IMR-90 (cell line): ENCODE data around the gene ANKFN1. TPM values are rescaled to one million over a fixed set of nuclear protein-coding genes. Genes with fewer than 3 reads are reported as not detected.

Source experiments
- ATAC-seq: fragments of 200-7000 bp; cut with Tn5 transposase; 2 replicates; pipeline ENCODE4 v1.9.1; 2020; ENCODE audit warnings: low read depth, mild to moderate bottlenecking, moderate library complexity
- Bru-seq: library from RNA; stranded (reverse); fragments of 400-500 nt; gene quantifications from one replicate; lab custom pipeline; 2021; lab: Mats Ljungman, UMichigan
- BruChase-seq, 2 experiments: library from RNA; stranded (reverse); fragments of 400-500 nt; gene quantifications; one replicate each; lab custom pipeline; 2021; lab: Mats Ljungman, UMichigan
- BruUV-seq: library from RNA; stranded (reverse); fragments of 400-500 nt; replicated peaks from 2 replicates; lab custom pipeline; 2021; lab: Mats Ljungman, UMichigan
- CTCF ChIA-PET: fragments of 300-600 bp; formaldehyde crosslinking; extraction: SDS; loops from one replicate; lab custom pipeline; 2021; ENCODE audit warnings: antibody characterized with exemption; lab: Yijun Ruan, JAX
- POLR2A ChIA-PET: fragments of 300-600 bp; sonication (Branson Sonifier 250); formaldehyde crosslinking; loops from one replicate; lab custom pipeline; 2022; ENCODE audit warnings: antibody characterized with exemption; ENCODE audit not compliant: unreplicated experiment; lab: Charles Lee
- DNase-seq: peaks from one replicate; pipeline ENCODE4 v3.0.0; 2013
- H2AFZ ChIP-seq: replicated peaks from 2 replicates; pipeline ENCODE3; 2013; ENCODE audit warnings: low read length, mild to moderate bottlenecking; ENCODE audit not compliant: poor library complexity
- H2AK5ac ChIP-seq: 2 replicates; pipeline ENCODE4 v1.6.1; 2013; ENCODE audit warnings: low read depth, low read length, inconsistent platforms
- H2AK9ac ChIP-seq: replicated peaks from 2 replicates; pipeline ENCODE3; 2013; ENCODE audit warnings: mild to moderate bottlenecking, low read depth, low read length, moderate library complexity; ENCODE audit not compliant: poor library complexity
- H2BK120ac ChIP-seq: 2 replicates; pipeline ENCODE4 v1.6.1; 2013; ENCODE audit warnings: low read depth, low read length, inconsistent platforms
- H2BK15ac ChIP-seq: 3 replicates; pipeline ENCODE4 v1.6.1; 2013; ENCODE audit warnings: low read depth, low read length, inconsistent platforms
- H2BK20ac ChIP-seq: 2 replicates; pipeline ENCODE4 v1.6.1; 2013; ENCODE audit warnings: low read depth, mild to moderate bottlenecking, inconsistent platforms, low read length, moderate library complexity
- H2BK5ac ChIP-seq: 2 replicates; pipeline ENCODE4 v1.6.1; 2013; ENCODE audit warnings: mild to moderate bottlenecking, low read depth, low read length, inconsistent platforms; ENCODE audit not compliant: poor library complexity, severe bottlenecking
- H3K14ac ChIP-seq: replicated peaks from 2 replicates; pipeline ENCODE4 v1.6.1; 2013; ENCODE audit warnings: low read depth, low read length, inconsistent platforms
- H3K18ac ChIP-seq: 2 replicates; pipeline ENCODE4 v1.6.1; 2013; ENCODE audit warnings: low read depth, low read length, control low read depth
- H3K23ac ChIP-seq: 2 replicates; pipeline ENCODE4 v1.6.1; 2013; ENCODE audit warnings: low read depth, low read length, inconsistent platforms
- H3K27ac ChIP-seq: 2 replicates; pipeline ENCODE4 v1.5.1; 2013; ENCODE audit warnings: mild to moderate bottlenecking, control low read depth, low read length; ENCODE audit not compliant: insufficient read depth
- H3K27me3 ChIP-seq: 2 replicates; pipeline ENCODE4 v1.6.1; 2013; ENCODE audit warnings: low read length; ENCODE audit not compliant: control insufficient read depth, insufficient read depth
- H3K36me3 ChIP-seq: 2 replicates; pipeline ENCODE4 v1.6.1; 2013; ENCODE audit warnings: low read length, mixed read lengths; ENCODE audit not compliant: control insufficient read depth, insufficient read depth
- H3K4ac ChIP-seq: 2 replicates; pipeline ENCODE4 v1.6.1; 2013; ENCODE audit warnings: low read depth, low read length, inconsistent platforms
- H3K4me1 ChIP-seq: 2 replicates; pipeline ENCODE4 v1.6.1; 2013; ENCODE audit warnings: low read length, mixed read lengths; ENCODE audit not compliant: control insufficient read depth, insufficient read depth
- H3K4me2 ChIP-seq: 2 replicates; pipeline ENCODE4 v1.6.1; 2013; ENCODE audit warnings: low read depth, mild to moderate bottlenecking, control low read depth, low read length, moderate library complexity
- H3K4me3 ChIP-seq: 2 replicates; pipeline ENCODE4 v1.5.1; 2013; ENCODE audit warnings: low read depth, mild to moderate bottlenecking, control low read depth, low read length, moderate library complexity; ENCODE audit not compliant: insufficient read depth
- H3K56ac ChIP-seq: 2 replicates; pipeline ENCODE4 v1.6.1; 2013; ENCODE audit warnings: low read length, inconsistent platforms; ENCODE audit not compliant: insufficient read depth; ENCODE audit errors: extremely low read depth
- H3K79me1 ChIP-seq, 2 experiments: 2 replicates each; pipeline ENCODE4 v1.6.1; 2013; ENCODE audit warnings: low read length in 2 of 2, inconsistent platforms in 1 of 2, low read depth in 1 of 2
- H3K9ac ChIP-seq: 2 replicates; pipeline ENCODE4 v1.6.1; 2013; ENCODE audit warnings: low read depth, low read length, control low read depth
- H3K9me1 ChIP-seq: 2 replicates; pipeline ENCODE4 v1.6.1; 2013; ENCODE audit warnings: low read length, inconsistent platforms; ENCODE audit not compliant: insufficient read depth
- H3K9me3 ChIP-seq: 2 replicates; pipeline ENCODE4 v1.6.1; 2013; ENCODE audit warnings: low read length; ENCODE audit not compliant: control insufficient read depth, insufficient read depth
- H4K20me1 ChIP-seq: 2 replicates; pipeline ENCODE4 v1.6.1; 2013; ENCODE audit warnings: low read length, inconsistent platforms; ENCODE audit not compliant: insufficient read depth
- H4K5ac ChIP-seq: 2 replicates; pipeline ENCODE4 v1.6.1; 2013; ENCODE audit warnings: mild to moderate bottlenecking, low read depth, low read length, control low read depth
- H4K8ac ChIP-seq, 2 experiments: 2 replicates each; pipeline ENCODE4 v1.6.1; 2013; ENCODE audit warnings: low read depth in 2 of 2, low read length in 2 of 2, control low read depth in 1 of 2, inconsistent platforms in 1 of 2
- H4K91ac ChIP-seq: 2 replicates; pipeline ENCODE4 v1.6.1; 2013; ENCODE audit warnings: low read depth, low read length, inconsistent platforms; ENCODE audit not compliant: insufficient read depth
- CEBPB ChIP-seq: IDR thresholded peaks from 2 replicates; pipeline ENCODE4 v1.6.1; 2012; ENCODE audit warnings: low read depth, low read length, improper control_type of control experiment
- FOS ChIP-seq: fragments of 150-350 bp; IDR thresholded peaks from 2 replicates; pipeline ENCODE4 v1.6.1; 2016; ENCODE audit warnings: low read depth, low read length
- MAZ ChIP-seq: IDR thresholded peaks from 2 replicates; pipeline ENCODE4 v1.6.1; 2012; ENCODE audit warnings: low read depth, mild to moderate bottlenecking, low read length, improper control_type of control experiment, moderate library complexity, borderline replicate concordance
- NFE2L2 ChIP-seq: fragments of 150-350 bp; IDR thresholded peaks from 2 replicates; pipeline ENCODE4 v1.6.1; 2016; ENCODE audit warnings: low read depth, mild to moderate bottlenecking, low read length
- RAD21 ChIP-seq: IDR thresholded peaks from 2 replicates; pipeline ENCODE4 v1.6.1; 2012; ENCODE audit warnings: low read length, improper control_type of control experiment
- SMC3 ChIP-seq: fragments of 150-350 bp; IDR thresholded peaks from 2 replicates; pipeline ENCODE4 v1.6.1; 2016; ENCODE audit warnings: low read depth, mild to moderate bottlenecking, antibody characterized with exemption, low read length, moderate library complexity
- WGBS, 2 experiments: methylation state at CpG; one replicate each; pipeline versions ENCODE4 v1.1.5 to v1.1.7; 2013; ENCODE audit warnings: missing lambda C conversion rate in 2 of 2; ENCODE audit not compliant: insufficient read length in 1 of 2; ENCODE audit errors: extremely low coverage in 2 of 2; 5-methylcytosine and 5-hydroxymethylcytosine counted together
- dilution Hi-C: fragments of 300-500 bp; cut with HindIII; formaldehyde crosslinking; loops from one replicate; pipeline ENCODE4 v1.14.3; 2018; ENCODE audit warnings: low sequenced_read_pairs; ENCODE audit not compliant: unreplicated experiment
- in situ Hi-C: fragments of 300-500 bp; cut with MboI; formaldehyde crosslinking; loops from 3 replicates; pipeline ENCODE4 v1.14.3; 2019; ENCODE audit warnings: low sequenced_read_pairs, inconsistent platforms, mixed read lengths
- intact Hi-C: fragments of 100-400 bp; cut with micrococcal nuclease; formaldehyde crosslinking; loops from 2 replicates; pipeline ENCODE4 v1.10.0; 2022
- long read RNA-seq: library from polyadenylated mRNA; unstranded; transcript quantifications from one replicate; pipeline ENCODE4 v2.0.0, GENCODE V29; 2021; ENCODE audit not compliant: unreplicated experiment
- polyA plus RNA-seq, 3 experiments: library from polyadenylated mRNA; depleted of rRNA; stranded (reverse); fragments of >200 nt; gene quantifications; 2 replicates each; pipeline ENCODE4 v1.2.3, GENCODE V29; 2012; ENCODE audit warnings: low replicate concordance in 1 of 3
- total RNA-seq: library from RNA; depleted of rRNA; stranded (reverse); fragments of >200 nt; gene quantifications from 2 replicates; pipeline ENCODE4 v1.2.3, GENCODE V29; 2012; rRNA removed
- TF ChIP-seq, protein P1 (sequence below): fragments of 150-350 bp; IDR thresholded peaks from 2 replicates; pipeline ENCODE4 v1.6.1; 2016; ENCODE audit warnings: low read depth, mild to moderate bottlenecking, low read length, moderate library complexity, borderline replicate concordance
- TF ChIP-seq, protein P2 (sequence below): conservative IDR thresholded peaks from 2 replicates; pipeline ENCODE4 v1.5.1; 2012; ENCODE audit warnings: mild to moderate bottlenecking, low read depth, low read length, improper control_type of control experiment

ANKFN1 gene, protein sequence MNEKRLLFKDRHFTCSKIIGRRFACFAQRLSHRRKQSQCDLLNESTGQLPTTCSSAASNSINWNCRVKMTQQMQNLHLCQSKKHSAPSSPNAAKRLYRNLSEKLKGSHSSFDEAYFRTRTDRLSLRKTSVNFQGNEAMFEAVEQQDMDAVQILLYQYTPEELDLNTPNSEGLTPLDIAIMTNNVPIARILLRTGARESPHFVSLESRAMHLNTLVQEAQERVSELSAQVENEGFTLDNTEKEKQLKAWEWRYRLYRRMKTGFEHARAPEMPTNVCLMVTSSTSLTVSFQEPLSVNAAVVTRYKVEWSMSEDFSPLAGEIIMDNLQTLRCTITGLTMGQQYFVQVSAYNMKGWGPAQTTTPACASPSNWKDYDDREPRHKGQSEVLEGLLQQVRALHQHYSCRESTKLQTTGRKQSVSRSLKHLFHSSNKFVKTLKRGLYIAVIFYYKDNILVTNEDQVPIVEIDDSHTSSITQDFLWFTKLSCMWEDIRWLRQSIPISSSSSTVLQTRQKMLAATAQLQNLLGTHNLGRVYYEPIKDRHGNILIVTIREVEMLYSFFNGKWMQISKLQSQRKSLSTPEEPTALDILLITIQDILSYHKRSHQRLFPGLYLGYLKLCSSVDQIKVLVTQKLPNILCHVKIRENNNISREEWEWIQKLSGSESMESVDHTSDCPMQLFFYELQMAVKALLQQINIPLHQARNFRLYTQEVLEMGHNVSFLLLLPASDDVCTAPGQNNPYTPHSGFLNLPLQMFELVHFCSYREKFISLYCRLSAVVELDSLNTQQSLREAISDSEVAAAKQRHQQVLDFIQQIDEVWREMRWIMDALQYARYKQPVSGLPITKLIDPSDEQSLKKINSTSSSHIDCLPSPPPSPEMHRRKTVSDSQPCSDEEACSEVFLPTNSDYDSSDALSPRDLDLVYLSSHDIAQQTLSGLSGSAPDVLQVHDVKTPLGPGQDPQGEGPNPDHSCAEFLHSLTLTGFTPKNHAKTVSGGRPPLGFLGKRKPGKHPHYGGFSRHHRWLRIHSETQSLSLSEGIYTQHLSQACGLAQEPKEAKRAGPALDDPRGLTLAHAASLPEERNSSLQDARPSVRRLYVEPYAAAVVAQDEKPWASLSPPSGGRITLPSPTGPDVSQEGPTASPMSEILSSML
- total RNA-seq, result under 0.01 TPM in 1 of 2 replicates, not detected in the other
- polyA plus RNA-seq (2012; rRNA removed), result not detected in 2 replicates
- 0.01 and 0.04 TPM in 2 replicates for polyA plus RNA-seq (2012; cell fraction: cytosol; rRNA removed)
- polyA plus RNA-seq (2012; cell fraction: nucleus; rRNA removed; ENCODE audit: low replicate concordance), result 0.05 TPM in 1 of 2 replicates, not detected in the other
- Bru-seq, nascent RNA, result percentile 12 among the genes with signal in this experiment
- BruChase-seq, experiment 1, labeled RNA remaining after a 6-hour chase, result percentile 9 among the genes with signal in this experiment
- percentile 8 among the genes with signal in this experiment for BruChase-seq, experiment 2, labeled RNA remaining after a 2-hour chase
- long read RNA-seq, result 0 reads

- no peaks in the 10 kb centered on the region for H3K79me1 ChIP-seq
- dilution Hi-C loops (no loop called here), in situ Hi-C loops (no loop called here), intact Hi-C loops (no loop called here)
- WGBS, 2 experiments, result 53% methylated on average over 6 of the region's 11 CpGs; no CpG with 5 or more reads in 1 of the 2 experiments
- no peak within 1 kb of the TSS for H2BK20ac ChIP-seq
- H3K9me1 ChIP-seq, result no peaks in the 10 kb centered on the region
- no peak within 1 kb of the TSS for H3K23ac ChIP-seq
- H2AK5ac ChIP-seq, result 0 out of 2 replicates have a peak within 1 kb of the TSS, but pooled peaks have one; percentile 3
- no peak within 1 kb of the TSS for H3K4me2 ChIP-seq
- no peaks in the 10 kb centered on the region for H3K27me3 ChIP-seq
- H3K36me3 ChIP-seq, result no peaks in the 10 kb centered on the region
- H2BK15ac ChIP-seq, result no peak within 1 kb of the TSS; the same call in 2 of the 3 replicates
- H2BK5ac ChIP-seq, result no peak within 1 kb of the TSS
- H4K5ac ChIP-seq, result no peak within 1 kb of the TSS
- ChIA-PET POLR2A (no interaction called here), CTCF (interaction anchor here (0.6 kb wide), 1 partner anchor 16 kb away, joined by 5 read pairs; no protein-coding TSS in a partner anchor)
- H3K9me3 ChIP-seq, result no peaks in the 10 kb centered on the region
- H2AFZ ChIP-seq, result no peak within 1 kb of the TSS
- H3K14ac ChIP-seq, result 0 out of 2 replicates have a peak within 1 kb of the TSS, but pooled peaks have one; percentile 23
- no peak within 1 kb of the TSS for H3K9ac ChIP-seq
- no peak within 1 kb of the TSS for H4K91ac ChIP-seq
- H3K4me1 ChIP-seq, result no peaks in the 10 kb centered on the region
- H3K56ac ChIP-seq, result no peak within 1 kb of the TSS
- H2BK120ac ChIP-seq, result peak within 1 kb of the TSS; percentile 18; the same call in 1 of the 2 replicates
- H4K20me1 ChIP-seq, result no peaks in the 10 kb centered on the region
- no peak within 1 kb of the TSS for H2AK9ac ChIP-seq
- DNase-seq (no peak), ATAC-seq (no peak)
- 0 out of 4 replicates have a peak within 1 kb of the TSS, but pooled peaks of 1 of the 2 experiments have one; percentile 4 for H4K8ac ChIP-seq
- no peak within 1 kb of the TSS for H3K4ac ChIP-seq
- H3K4me3 ChIP-seq, result no peak within 1 kb of the TSS
- H3K18ac ChIP-seq, result no peak within 1 kb of the TSS; the same call in 1 of the 2 replicates
- H3K27ac ChIP-seq, result no peak within 1 kb of the TSS
- no TSS peak for BruUV-seq
- TF ChIP-seq FOS (no peak), RAD21 (no peak), SMC3 (no peak), MAZ (no peak), NFE2L2 (no peak), CEBPB (no peak)
- TF ChIP-seq, protein P1, sequence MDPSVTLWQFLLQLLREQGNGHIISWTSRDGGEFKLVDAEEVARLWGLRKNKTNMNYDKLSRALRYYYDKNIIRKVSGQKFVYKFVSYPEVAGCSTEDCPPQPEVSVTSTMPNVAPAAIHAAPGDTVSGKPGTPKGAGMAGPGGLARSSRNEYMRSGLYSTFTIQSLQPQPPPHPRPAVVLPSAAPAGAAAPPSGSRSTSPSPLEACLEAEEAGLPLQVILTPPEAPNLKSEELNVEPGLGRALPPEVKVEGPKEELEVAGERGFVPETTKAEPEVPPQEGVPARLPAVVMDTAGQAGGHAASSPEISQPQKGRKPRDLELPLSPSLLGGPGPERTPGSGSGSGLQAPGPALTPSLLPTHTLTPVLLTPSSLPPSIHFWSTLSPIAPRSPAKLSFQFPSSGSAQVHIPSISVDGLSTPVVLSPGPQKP, result no peak
- TF ChIP-seq, protein P2, sequence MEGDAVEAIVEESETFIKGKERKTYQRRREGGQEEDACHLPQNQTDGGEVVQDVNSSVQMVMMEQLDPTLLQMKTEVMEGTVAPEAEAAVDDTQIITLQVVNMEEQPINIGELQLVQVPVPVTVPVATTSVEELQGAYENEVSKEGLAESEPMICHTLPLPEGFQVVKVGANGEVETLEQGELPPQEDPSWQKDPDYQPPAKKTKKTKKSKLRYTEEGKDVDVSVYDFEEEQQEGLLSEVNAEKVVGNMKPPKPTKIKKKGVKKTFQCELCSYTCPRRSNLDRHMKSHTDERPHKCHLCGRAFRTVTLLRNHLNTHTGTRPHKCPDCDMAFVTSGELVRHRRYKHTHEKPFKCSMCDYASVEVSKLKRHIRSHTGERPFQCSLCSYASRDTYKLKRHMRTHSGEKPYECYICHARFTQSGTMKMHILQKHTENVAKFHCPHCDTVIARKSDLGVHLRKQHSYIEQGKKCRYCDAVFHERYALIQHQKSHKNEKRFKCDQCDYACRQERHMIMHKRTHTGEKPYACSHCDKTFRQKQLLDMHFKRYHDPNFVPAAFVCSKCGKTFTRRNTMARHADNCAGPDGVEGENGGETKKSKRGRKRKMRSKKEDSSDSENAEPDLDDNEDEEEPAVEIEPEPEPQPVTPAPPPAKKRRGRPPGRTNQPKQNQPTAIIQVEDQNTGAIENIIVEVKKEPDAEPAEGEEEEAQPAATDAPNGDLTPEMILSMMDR, result no peak
Measured at GRCh38 chr17:56152874-56153602, at the start of gene ANKFN1. Gene ANKFN1, plus strand, starts transcription at chr17:56153475. Its CDS starts 59,193 bp downstream, at chr17:56212668.
